ENCODE measurements around the gene SMOC2. TPM values are rescaled to one million over a fixed set of nuclear protein-coding genes. Genes with fewer than 3 reads are reported as not detected.

The SMOC2 gene
- polyA plus RNA-seq, 1 donor from 2014 or later = 0.50 TPM

DNA sequence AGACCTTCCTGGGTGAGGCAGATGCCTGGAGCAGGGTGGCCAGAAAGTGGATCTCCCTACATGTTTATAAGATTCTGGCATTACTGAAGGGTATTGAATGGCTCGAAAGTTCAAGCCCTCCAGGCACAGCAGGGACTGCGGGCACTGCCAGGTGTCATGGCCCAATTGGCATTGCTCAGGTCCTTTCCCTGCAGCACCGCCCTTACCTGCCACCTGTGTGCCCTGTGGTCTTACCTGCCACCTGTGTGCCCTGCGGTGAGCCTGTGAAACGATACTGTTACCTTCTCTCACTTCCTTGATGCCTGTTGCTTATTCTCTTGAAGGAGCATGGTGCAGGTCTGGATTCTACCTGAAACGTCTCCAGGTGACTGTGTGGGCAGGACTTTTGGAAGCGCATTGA is 32.2 kb downstream of the SMOC2 start:
- Histone ChIP-seq H3K36me3 (ENCODE audit: insufficient read depth, low read length) (no peaks in the 10 kb centered on the region), H3K27ac (ENCODE audit: low read length) (no peak overlapping the region), H3K9me3 (ENCODE audit: low read length) (no peaks in the 10 kb centered on the region), H3K9ac (ENCODE audit: low read length) (no peak overlapping the region), H3K27me3 (ENCODE audit: insufficient read depth, low read depth, low read length) (no peaks in the 10 kb centered on the region), H3F3A (ENCODE audit: insufficient read depth, low read length, poor library complexity, severe bottlenecking) (no peaks in the 10 kb centered on the region), H4K20me1 (ENCODE audit: insufficient read depth) (no peaks in the 10 kb centered on the region), H3K9me2 (ENCODE audit: insufficient read depth, low read length) (no peaks in the 10 kb centered on the region), H3K79me2 (replicated peaks; ENCODE audit: insufficient read depth, low read length) (no peaks in the 10 kb centered on the region), H2AFZ (ENCODE audit: low read depth, low read length) (no peak overlapping the region), H3K4me3 (ENCODE audit: low read length) (no peak overlapping the region), H3K4me2 (ENCODE audit: low read length) (no peak overlapping the region)
- TF ChIP-seq TAF1 (IDR thresholded peaks at IDR 0.05; ENCODE audit: low read depth) (no peak), SMC3 (conservative IDR thresholded peaks at IDR 0.05; ENCODE audit: poor library complexity) (no peak), MXI1 (conservative IDR thresholded peaks at IDR 0.05; ENCODE audit: poor library complexity, severe bottlenecking) (no peak), EZH2 (IDR thresholded peaks at IDR 0.05; ENCODE audit: borderline replicate concordance, insufficient read depth, low read length, poor library complexity, severe bottlenecking) (no peak), EP300 (conservative IDR thresholded peaks at IDR 0.05; ENCODE audit: poor library complexity, severe bottlenecking) (no peak), POLR2AphosphoS5 (IDR thresholded peaks at IDR 0.05) (no peak), RAD21 (conservative IDR thresholded peaks at IDR 0.05) (no peak)
- TF ChIP-seq, protein P1, sequence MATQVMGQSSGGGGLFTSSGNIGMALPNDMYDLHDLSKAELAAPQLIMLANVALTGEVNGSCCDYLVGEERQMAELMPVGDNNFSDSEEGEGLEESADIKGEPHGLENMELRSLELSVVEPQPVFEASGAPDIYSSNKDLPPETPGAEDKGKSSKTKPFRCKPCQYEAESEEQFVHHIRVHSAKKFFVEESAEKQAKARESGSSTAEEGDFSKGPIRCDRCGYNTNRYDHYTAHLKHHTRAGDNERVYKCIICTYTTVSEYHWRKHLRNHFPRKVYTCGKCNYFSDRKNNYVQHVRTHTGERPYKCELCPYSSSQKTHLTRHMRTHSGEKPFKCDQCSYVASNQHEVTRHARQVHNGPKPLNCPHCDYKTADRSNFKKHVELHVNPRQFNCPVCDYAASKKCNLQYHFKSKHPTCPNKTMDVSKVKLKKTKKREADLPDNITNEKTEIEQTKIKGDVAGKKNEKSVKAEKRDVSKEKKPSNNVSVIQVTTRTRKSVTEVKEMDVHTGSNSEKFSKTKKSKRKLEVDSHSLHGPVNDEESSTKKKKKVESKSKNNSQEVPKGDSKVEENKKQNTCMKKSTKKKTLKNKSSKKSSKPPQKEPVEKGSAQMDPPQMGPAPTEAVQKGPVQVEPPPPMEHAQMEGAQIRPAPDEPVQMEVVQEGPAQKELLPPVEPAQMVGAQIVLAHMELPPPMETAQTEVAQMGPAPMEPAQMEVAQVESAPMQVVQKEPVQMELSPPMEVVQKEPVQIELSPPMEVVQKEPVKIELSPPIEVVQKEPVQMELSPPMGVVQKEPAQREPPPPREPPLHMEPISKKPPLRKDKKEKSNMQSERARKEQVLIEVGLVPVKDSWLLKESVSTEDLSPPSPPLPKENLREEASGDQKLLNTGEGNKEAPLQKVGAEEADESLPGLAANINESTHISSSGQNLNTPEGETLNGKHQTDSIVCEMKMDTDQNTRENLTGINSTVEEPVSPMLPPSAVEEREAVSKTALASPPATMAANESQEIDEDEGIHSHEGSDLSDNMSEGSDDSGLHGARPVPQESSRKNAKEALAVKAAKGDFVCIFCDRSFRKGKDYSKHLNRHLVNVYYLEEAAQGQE (IDR thresholded peaks at IDR 0.05; ENCODE audit: borderline replicate concordance) = no peak
- TF ChIP-seq, protein P2, sequence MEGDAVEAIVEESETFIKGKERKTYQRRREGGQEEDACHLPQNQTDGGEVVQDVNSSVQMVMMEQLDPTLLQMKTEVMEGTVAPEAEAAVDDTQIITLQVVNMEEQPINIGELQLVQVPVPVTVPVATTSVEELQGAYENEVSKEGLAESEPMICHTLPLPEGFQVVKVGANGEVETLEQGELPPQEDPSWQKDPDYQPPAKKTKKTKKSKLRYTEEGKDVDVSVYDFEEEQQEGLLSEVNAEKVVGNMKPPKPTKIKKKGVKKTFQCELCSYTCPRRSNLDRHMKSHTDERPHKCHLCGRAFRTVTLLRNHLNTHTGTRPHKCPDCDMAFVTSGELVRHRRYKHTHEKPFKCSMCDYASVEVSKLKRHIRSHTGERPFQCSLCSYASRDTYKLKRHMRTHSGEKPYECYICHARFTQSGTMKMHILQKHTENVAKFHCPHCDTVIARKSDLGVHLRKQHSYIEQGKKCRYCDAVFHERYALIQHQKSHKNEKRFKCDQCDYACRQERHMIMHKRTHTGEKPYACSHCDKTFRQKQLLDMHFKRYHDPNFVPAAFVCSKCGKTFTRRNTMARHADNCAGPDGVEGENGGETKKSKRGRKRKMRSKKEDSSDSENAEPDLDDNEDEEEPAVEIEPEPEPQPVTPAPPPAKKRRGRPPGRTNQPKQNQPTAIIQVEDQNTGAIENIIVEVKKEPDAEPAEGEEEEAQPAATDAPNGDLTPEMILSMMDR (IDR thresholded peaks at IDR 0.05; ENCODE audit: poor library complexity, severe bottlenecking) = no peak

DNA sequence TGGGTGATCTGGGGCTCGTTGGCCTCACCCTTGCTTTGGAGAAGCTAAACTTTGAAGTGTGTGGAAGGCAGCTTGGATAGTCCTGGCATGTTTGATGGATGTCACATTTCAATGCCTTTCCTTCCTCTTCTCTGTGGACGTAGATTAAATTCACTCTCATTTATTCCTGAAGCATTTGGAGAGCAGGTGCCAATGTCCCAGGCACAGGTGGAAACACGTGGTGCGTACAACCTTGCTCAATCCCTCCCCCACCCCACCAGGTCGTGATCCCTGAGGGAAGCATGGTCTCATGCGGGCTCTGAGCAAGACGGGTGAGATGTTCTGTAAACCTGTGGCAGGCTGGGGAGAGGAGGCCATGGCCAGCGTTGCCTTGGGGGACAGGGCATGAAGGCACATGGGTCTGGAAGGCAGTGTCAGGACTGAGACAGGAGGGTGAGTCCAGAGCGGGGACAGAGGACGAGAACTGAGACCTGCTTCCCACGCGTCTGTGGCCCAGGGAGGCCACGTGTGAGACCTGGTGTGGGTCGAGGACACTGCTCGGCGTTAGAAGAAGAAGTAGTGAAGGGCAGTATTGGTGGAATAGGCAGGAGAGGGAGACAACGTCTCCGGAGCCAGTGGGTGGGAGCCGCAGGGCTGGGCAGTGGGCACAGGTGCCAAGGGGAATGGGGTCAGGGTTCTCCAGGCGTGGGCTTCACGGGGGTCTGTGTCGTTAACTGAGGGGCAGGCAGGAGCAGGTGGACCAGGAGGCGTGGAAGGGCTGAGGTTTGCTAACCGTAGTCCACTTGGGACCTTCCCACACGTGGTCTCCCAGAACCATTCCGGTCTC is 34.4 kb downstream of the SMOC2 start:
- no peaks in the 10 kb centered on the region for H3F3A ChIP-seq (ENCODE audit: insufficient read depth, low read length, poor library complexity, severe bottlenecking)
- H2AFZ ChIP-seq (ENCODE audit: low read depth, low read length) = no peak overlapping the region
- TF ChIP-seq MXI1 (conservative IDR thresholded peaks at IDR 0.05; ENCODE audit: poor library complexity, severe bottlenecking) (no peak), TAF1 (IDR thresholded peaks at IDR 0.05; ENCODE audit: low read depth) (no peak), POLR2AphosphoS5 (IDR thresholded peaks at IDR 0.05) (no peak), EZH2 (IDR thresholded peaks at IDR 0.05; ENCODE audit: borderline replicate concordance, insufficient read depth, low read length, poor library complexity, severe bottlenecking) (no peak), SMC3 (conservative IDR thresholded peaks at IDR 0.05; ENCODE audit: poor library complexity) (no peak), EP300 (conservative IDR thresholded peaks at IDR 0.05; ENCODE audit: poor library complexity, severe bottlenecking) (no peak), RAD21 (conservative IDR thresholded peaks at IDR 0.05) (no peak)
- TF ChIP-seq, protein P2 (IDR thresholded peaks at IDR 0.05; ENCODE audit: poor library complexity, severe bottlenecking) = no peak
- TF ChIP-seq, protein P1 (IDR thresholded peaks at IDR 0.05; ENCODE audit: borderline replicate concordance) = no peak
- no peak overlapping the region for H3K27ac ChIP-seq (ENCODE audit: low read length)
- H3K27me3 ChIP-seq (ENCODE audit: insufficient read depth, low read depth, low read length) = no peaks in the 10 kb centered on the region
- no peaks in the 10 kb centered on the region for H3K36me3 ChIP-seq (ENCODE audit: insufficient read depth, low read length)
- H3K4me3 ChIP-seq (ENCODE audit: low read length) = no peak overlapping the region
- H3K4me2 ChIP-seq (ENCODE audit: low read length) = no peak overlapping the region
- H3K9me3 ChIP-seq (ENCODE audit: low read length) = no peaks in the 10 kb centered on the region
- no peak overlapping the region for H3K9ac ChIP-seq (ENCODE audit: low read length)
- no peaks in the 10 kb centered on the region for H4K20me1 ChIP-seq (ENCODE audit: insufficient read depth)
- H3K9me2 ChIP-seq (ENCODE audit: insufficient read depth, low read length) = no peaks in the 10 kb centered on the region
- H3K79me2 ChIP-seq (replicated peaks; ENCODE audit: insufficient read depth, low read length) = no peaks in the 10 kb centered on the region
